ENCODE measurements around the gene ARG2. TPM values are rescaled to one million over a fixed set of nuclear protein-coding genes. Genes with fewer than 3 reads are reported as not detected.

Gene ARG2
- polyA plus RNA-seq, 1 donor from 2014 or later: 204 TPM

DNA sequence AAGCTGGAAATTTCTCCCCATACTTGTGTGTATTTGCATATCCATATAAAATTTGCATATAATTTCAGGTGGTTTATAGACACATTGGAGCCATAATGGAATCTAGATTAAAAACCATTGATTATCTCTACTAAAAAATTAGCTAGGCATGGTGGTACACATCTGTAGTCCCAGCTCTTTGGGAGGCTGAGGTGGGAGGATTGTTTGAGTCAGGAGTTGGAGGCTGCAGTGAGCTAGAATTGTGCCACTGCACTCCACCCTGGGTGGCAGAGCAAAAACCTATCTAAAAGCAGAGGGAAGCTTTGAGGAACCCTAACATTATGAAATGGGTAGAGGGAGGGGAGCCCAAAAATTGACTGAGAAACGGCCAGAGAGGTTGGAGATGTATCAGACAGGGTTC, 78.5 kb downstream of the ARG2 start:
- no peak overlapping the region for H3K27ac ChIP-seq (ENCODE audit: low read length)
- no peak overlapping the region for H3K4me3 ChIP-seq (ENCODE audit: low read length)
- H3K9ac ChIP-seq (ENCODE audit: low read length): no peak overlapping the region
- H3K27me3 ChIP-seq (ENCODE audit: insufficient read depth, low read depth, low read length): no peaks in the 10 kb centered on the region
- H3F3A ChIP-seq (ENCODE audit: insufficient read depth, low read length, poor library complexity, severe bottlenecking): no peaks in the 10 kb centered on the region
- no peaks in the 10 kb centered on the region for H3K9me2 ChIP-seq (ENCODE audit: insufficient read depth, low read length)
- no peaks in the 10 kb centered on the region for H3K36me3 ChIP-seq (ENCODE audit: insufficient read depth, low read length)
- no peaks in the 10 kb centered on the region for H3K9me3 ChIP-seq (ENCODE audit: low read length)
- H2AFZ ChIP-seq (ENCODE audit: low read depth, low read length): no peak overlapping the region
- no peaks in the 10 kb centered on the region for H4K20me1 ChIP-seq (ENCODE audit: insufficient read depth)
- TF ChIP-seq EP300 (conservative IDR thresholded peaks at IDR 0.05; ENCODE audit: poor library complexity, severe bottlenecking) (no peak), SMC3 (conservative IDR thresholded peaks at IDR 0.05; ENCODE audit: poor library complexity) (no peak), RAD21 (conservative IDR thresholded peaks at IDR 0.05) (no peak), POLR2AphosphoS5 (IDR thresholded peaks at IDR 0.05) (no peak), REST (IDR thresholded peaks at IDR 0.05; ENCODE audit: borderline replicate concordance) (no peak), EZH2 (IDR thresholded peaks at IDR 0.05; ENCODE audit: borderline replicate concordance, insufficient read depth, low read length, poor library complexity, severe bottlenecking) (no peak), MXI1 (conservative IDR thresholded peaks at IDR 0.05; ENCODE audit: poor library complexity, severe bottlenecking) (no peak), CTCF (IDR thresholded peaks at IDR 0.05; ENCODE audit: poor library complexity, severe bottlenecking) (no peak), TAF1 (IDR thresholded peaks at IDR 0.05; ENCODE audit: low read depth) (no peak)
- H3K79me2 ChIP-seq (replicated peaks; ENCODE audit: insufficient read depth, low read length): peaks cover 11% of the 10 kb centered on the region
- no peak overlapping the region for H3K4me2 ChIP-seq (ENCODE audit: low read length)

Small RNAs within 50 kb of the gene (small RNA-seq; reads per million reads assigned to genes)
- gene AL132640.3 (0 reads per million in 3 experiments), gene RF00019 (0 to 1.2 (median 0) reads per million in 3 experiments), gene RNA5SP386 (0 reads per million in 3 experiments)

Other genes starting within 250 kb of the ARG2 start
- gene PLEK2, start 207.8 kb upstream of the ARG2 start, polyA plus RNA-seq: not detected in 2 replicates
- gene TMEM229B, start 131.2 kb upstream of the ARG2 start, polyA plus RNA-seq: 4.2 and 7.9 TPM in 2 replicates
- 32.1 and 34.1 TPM in 2 replicates for gene PLEKHH1, start 86.6 kb upstream of the ARG2 start, polyA plus RNA-seq
- gene PIGH, start 19.7 kb upstream of the ARG2 start, polyA plus RNA-seq: 75.1 and 91.8 TPM in 2 replicates
- gene VTI1B, start 54.7 kb downstream of the ARG2 start, polyA plus RNA-seq: 78.6 and 87.1 TPM in 2 replicates
- 179 and 190 TPM in 2 replicates for gene RDH11, start 75.8 kb downstream of the ARG2 start, polyA plus RNA-seq
- gene RDH12, start 82.0 kb downstream of the ARG2 start, polyA plus RNA-seq: 0.56 TPM in 1 of 2 replicates, not detected in the other
- gene ZFYVE26, start 196.7 kb downstream of the ARG2 start, polyA plus RNA-seq: 8.5 and 10.7 TPM in 2 replicates
- gene RAD51B, start 199.9 kb downstream of the ARG2 start, polyA plus RNA-seq: 0.38 and 3.1 TPM in 2 replicates

Measured in neural cell (in vitro differentiated cells).